Gastroesophageal sphincter (tissue), 4 donors: ENCODE data around the gene GPR63. TPM values are rescaled to one million over a fixed set of nuclear protein-coding genes. Genes with fewer than 3 reads are reported as not detected.

Source experiments
- ATAC-seq: fragments of 150-250 bp; one replicate; pipeline ENCODE4 v1.9.1; 2016; ENCODE audit warnings: mild to moderate bottlenecking, moderate library complexity
- H3K27ac ChIP-seq, 4 donors: fragments of 200-600 bp; sonication (generic) in 3 of 4; 1 replicate in 3 of 4; 2 replicates in 1 of 4; pipeline ENCODE4 v1.5.1; 2016 to 2019
- H3K27me3 ChIP-seq: fragments of 200-600 bp; sonication (generic); one replicate; pipeline ENCODE4 v1.5.1; 2019
- H3K36me3 ChIP-seq, 2 donors: fragments of 200-600 bp; sonication (generic); one replicate each; pipeline ENCODE4 v1.5.1; 2019; ENCODE audit warnings: control low read depth in 1 of 2
- H3K4me1 ChIP-seq, 3 donors: fragments of 200-600 bp; sonication (generic); 1 replicate in 2 of 3; 2 replicates in 1 of 3; pipeline ENCODE4 v1.5.1; 2016 to 2019; ENCODE audit warnings: control low read depth in 2 of 3
- H3K4me3 ChIP-seq, 2 donors: fragments of 200-600 bp; sonication (generic); one replicate each; pipeline ENCODE4 v1.5.1; 2019; ENCODE audit warnings: mild to moderate bottlenecking in 1 of 2, moderate library complexity in 1 of 2
- H3K9me3 ChIP-seq, 3 donors: fragments of 200-600 bp; sonication (generic); one replicate each; pipeline ENCODE4 v1.5.1; 2017 to 2019; ENCODE audit warnings: control low read depth in 2 of 3
- EP300 ChIP-seq: sonication (generic); formaldehyde crosslinking; IDR thresholded peaks from one replicate; pipeline ENCODE4 v1.6.1; 2017; ENCODE audit warnings: antibody characterized with exemption, mild to moderate bottlenecking
- POLR2A ChIP-seq, 2 donors: fragments of 450-650 bp; IDR thresholded peaks; one replicate each; pipeline ENCODE4 v1.6.1; 2017; ENCODE audit warnings: antibody characterized with exemption in 2 of 2, mild to moderate bottlenecking in 2 of 2, moderate library complexity in 1 of 2
- POLR2AphosphoS5 ChIP-seq: sonication (generic); formaldehyde crosslinking; IDR thresholded peaks from one replicate; pipeline ENCODE4 v1.6.1; 2017; ENCODE audit warnings: antibody characterized with exemption
- WGBS, 2 donors: methylation state at CpG; one replicate each; pipeline ENCODE4 v1.1.5; 2018; ENCODE audit warnings: low coverage in 1 of 2; 5-methylcytosine and 5-hydroxymethylcytosine counted together
- total RNA-seq, 4 donors: library from RNA; depleted of rRNA; stranded (reverse); fragments of >200 nt; gene quantifications; one replicate each; pipeline ENCODE4 v1.1.0, GENCODE V29; 2016
- TF ChIP-seq, protein P1 (sequence below), 4 experiments: fragments of 200-600 bp in 2 of 4; fragments of 450-650 bp in 2 of 4; sonication (generic) in 1 of 4; IDR thresholded peaks; one replicate each; pipeline ENCODE4 v1.5.1; 2017 to 2019; ENCODE audit warnings: antibody characterized with exemption in 4 of 4, mild to moderate bottlenecking in 2 of 4, moderate library complexity in 2 of 4

Gene GPR63
- total RNA-seq, 4 donors from 2014 or later: 0.54 to 2.8 (median 1.4) TPM

DNA sequence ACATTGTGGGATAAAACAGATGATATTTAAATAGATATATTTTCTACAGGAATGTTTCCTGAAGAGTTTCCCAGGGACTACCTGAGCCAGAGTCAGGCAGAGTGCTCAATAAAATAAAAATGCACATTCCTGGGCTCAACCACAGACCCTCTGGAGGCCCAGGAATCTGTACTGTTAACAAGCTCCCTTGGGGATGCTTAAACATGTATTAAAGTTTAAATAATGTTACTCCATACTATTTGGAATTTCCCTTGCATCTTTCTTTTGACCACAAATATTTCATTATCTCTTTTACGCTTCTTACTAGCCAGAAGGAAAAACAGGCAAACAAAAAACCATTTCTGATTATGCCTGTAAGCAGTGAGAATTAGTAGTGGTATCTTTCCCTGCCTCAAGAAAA is 42.3 kb downstream of the GPR63 start:
- Histone ChIP-seq H3K4me1 (no peaks in the 10 kb centered on the region), H3K4me3 (no peak overlapping the region), H3K36me3 (peaks cover 0 to 4% of the 10 kb centered on the region in 2 donors), H3K27me3 (no peaks in the 10 kb centered on the region), H3K9me3 (no peaks in the 10 kb centered on the region), H3K27ac (no peak overlapping the region)
- WGBS, 2 donors: 78 to 93% methylated on average over 1 of the region's 1 CpG
- TF ChIP-seq POLR2AphosphoS5 (no peak), POLR2A (IDR thresholded peaks at IDR 0.05) (no peak), EP300 (no peak)
- TF ChIP-seq, protein P1, sequence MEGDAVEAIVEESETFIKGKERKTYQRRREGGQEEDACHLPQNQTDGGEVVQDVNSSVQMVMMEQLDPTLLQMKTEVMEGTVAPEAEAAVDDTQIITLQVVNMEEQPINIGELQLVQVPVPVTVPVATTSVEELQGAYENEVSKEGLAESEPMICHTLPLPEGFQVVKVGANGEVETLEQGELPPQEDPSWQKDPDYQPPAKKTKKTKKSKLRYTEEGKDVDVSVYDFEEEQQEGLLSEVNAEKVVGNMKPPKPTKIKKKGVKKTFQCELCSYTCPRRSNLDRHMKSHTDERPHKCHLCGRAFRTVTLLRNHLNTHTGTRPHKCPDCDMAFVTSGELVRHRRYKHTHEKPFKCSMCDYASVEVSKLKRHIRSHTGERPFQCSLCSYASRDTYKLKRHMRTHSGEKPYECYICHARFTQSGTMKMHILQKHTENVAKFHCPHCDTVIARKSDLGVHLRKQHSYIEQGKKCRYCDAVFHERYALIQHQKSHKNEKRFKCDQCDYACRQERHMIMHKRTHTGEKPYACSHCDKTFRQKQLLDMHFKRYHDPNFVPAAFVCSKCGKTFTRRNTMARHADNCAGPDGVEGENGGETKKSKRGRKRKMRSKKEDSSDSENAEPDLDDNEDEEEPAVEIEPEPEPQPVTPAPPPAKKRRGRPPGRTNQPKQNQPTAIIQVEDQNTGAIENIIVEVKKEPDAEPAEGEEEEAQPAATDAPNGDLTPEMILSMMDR (IDR thresholded peaks at IDR 0.05): no peak
- ATAC-seq: no peak

DNA sequence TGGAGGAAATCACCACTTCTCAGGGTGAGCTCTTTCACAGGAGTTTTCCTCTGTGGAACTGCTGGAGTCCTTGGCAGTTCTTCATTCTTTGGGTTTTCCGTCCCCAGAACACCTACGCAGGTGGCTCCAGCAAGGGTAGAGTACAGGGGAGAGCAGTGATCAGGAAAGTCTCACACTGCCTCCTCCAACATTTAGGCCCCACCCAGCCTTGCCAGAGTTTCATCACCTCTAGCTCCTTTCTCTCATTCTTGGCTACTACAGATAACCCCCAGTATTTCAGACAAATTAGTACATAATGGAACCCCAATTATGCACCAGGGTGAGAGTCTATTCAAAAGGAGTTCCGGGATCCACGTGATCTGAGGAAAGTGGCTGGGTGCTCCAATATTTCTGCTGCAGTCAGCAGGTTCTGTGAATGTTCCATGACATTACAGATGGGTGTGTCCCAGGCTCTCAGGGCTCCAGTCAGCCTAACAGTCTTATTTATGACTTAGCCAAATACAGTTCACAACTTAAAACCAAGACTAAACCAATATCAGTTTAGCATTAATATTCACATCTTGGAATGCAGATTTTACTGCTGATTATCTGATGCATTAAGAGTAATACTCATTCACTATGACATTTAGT is 44.6 kb downstream of the GPR63 start:
- Histone ChIP-seq H3K36me3 (no peaks in the 10 kb centered on the region), H3K4me3 (no peak overlapping the region), H3K27ac (no peak overlapping the region), H3K9me3 (no peaks in the 10 kb centered on the region), H3K4me1 (peaks cover 0 to 12% (median 0%) of the 10 kb centered on the region in 3 donors), H3K27me3 (no peaks in the 10 kb centered on the region)
- no peak for ATAC-seq
- TF ChIP-seq POLR2A (IDR thresholded peaks at IDR 0.05): no peak
- no peak for TF ChIP-seq POLR2AphosphoS5
- TF ChIP-seq EP300: no peak
- TF ChIP-seq, protein P1 (IDR thresholded peaks at IDR 0.05): no peak
- 84 to 86% methylated on average over 2 to 4 of the region's 4 CpGs for WGBS, 2 donors

DNA sequence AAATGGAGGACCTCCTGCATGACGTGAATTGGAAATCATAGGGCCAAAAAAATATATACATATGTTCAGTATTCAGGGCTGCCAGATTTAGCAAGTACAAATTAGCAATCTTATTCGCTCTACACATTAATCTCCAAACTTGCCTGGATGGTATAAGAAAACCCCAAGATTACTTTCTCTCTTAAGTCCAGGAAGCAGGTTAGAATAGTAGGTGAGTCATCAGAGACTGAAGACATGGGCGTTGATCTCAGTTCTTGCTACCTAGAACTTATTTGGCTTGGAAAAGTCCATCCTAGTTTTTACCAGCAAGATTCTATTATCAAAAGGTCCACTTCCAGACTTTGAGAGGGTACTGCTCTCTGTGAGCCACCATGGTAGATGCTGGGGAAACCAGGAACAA is 47.4 kb downstream of the GPR63 start:
- no peak for ATAC-seq
- Histone ChIP-seq H3K9me3 (no peaks in the 10 kb centered on the region), H3K4me1 (peaks cover 0 to 12% (median 0%) of the 10 kb centered on the region in 3 donors), H3K36me3 (no peaks in the 10 kb centered on the region), H3K27me3 (no peaks in the 10 kb centered on the region), H3K27ac (no peak overlapping the region), H3K4me3 (no peak overlapping the region)
- TF ChIP-seq POLR2AphosphoS5 (no peak), EP300 (no peak), POLR2A (IDR thresholded peaks at IDR 0.05) (no peak)
- TF ChIP-seq, protein P1 (IDR thresholded peaks at IDR 0.05): no peak
- WGBS, 2 donors: 68% methylated on average over 3 of the region's 3 CpGs; no CpG with 5 or more reads in 1 of the 2 donors

DNA sequence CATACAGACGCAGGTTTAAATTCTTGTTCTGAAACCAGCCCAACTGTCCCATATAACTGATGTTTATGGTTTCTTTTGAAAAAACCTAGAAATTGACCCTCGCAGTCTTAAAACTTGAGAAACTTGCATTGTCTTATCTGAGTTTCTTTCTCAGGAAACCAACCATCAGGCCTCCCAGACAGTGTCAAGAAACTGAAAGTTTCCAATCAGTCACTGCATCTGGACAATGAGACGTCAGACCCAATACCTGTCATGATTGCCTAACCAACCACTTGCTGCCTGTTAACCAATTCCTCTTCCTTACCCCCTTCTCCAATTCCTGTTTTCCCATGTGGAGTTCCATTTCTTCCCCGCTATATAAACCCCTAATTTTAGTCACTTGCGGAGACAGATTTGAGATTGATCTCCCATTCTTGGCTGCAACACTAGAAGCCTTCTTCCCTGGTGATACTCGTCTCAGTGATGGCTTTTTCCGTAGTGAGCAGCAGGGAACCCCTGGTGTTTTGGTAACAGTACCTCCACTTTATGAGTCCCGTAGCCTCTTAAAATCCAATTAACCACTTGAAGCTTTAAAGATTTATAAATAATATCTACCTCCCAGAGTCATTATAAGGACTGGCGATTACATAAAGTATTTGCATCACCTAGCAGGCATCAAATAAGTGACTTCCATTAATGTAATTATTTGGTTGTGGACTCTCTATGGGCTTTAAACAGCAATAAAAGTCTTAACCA is 49.3 kb downstream of the GPR63 start:
- peaks cover 0 to 12% (median 0%) of the 10 kb centered on the region in 3 donors for H3K4me1 ChIP-seq
- WGBS, 2 donors: 53 to 74% methylated on average over 6 to 9 of the region's 9 CpGs
- no peak overlapping the region for H3K4me3 ChIP-seq
- no peak for ATAC-seq
- H3K9me3 ChIP-seq: no peaks in the 10 kb centered on the region
- no peaks in the 10 kb centered on the region for H3K27me3 ChIP-seq
- TF ChIP-seq POLR2AphosphoS5 (no peak), POLR2A (IDR thresholded peaks at IDR 0.05) (no peak), EP300 (no peak)
- TF ChIP-seq, protein P1 (IDR thresholded peaks at IDR 0.05): no peak
- no peaks in the 10 kb centered on the region for H3K36me3 ChIP-seq
- no peak overlapping the region for H3K27ac ChIP-seq

DNA sequence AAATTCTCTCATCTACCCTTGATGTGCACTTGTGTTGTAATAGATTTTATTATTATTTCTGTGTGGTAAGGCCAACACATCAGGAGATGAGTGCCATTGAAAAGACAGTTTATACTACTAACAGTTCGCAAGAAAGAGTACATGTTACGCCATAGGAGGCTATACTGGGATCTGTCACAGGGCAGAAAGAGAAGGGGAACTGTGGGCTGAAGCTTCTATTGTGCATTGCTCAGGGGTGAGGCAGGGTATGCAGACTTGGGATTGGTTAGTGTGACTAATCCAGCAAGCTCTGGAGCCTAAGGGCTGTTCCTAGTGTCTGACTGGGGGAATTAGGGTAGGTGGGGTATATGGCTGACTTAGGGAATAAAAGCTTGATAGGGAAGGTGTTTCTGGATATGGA is 50.9 kb downstream of the GPR63 start:
- Histone ChIP-seq H3K36me3 (no peaks in the 10 kb centered on the region), H3K27me3 (no peaks in the 10 kb centered on the region), H3K4me3 (no peak overlapping the region), H3K9me3 (no peaks in the 10 kb centered on the region), H3K4me1 (peaks cover 0 to 12% (median 0%) of the 10 kb centered on the region in 3 donors), H3K27ac (no peak overlapping the region)
- no peak for ATAC-seq
- TF ChIP-seq POLR2A (IDR thresholded peaks at IDR 0.05): no peak
- no peak for TF ChIP-seq EP300
- no peak for TF ChIP-seq POLR2AphosphoS5
- TF ChIP-seq, protein P1 (IDR thresholded peaks at IDR 0.05): no peak
- 75 to 100% methylated on average over 2 of the region's 2 CpGs for WGBS, 2 donors
